GM12801 (cell line): ENCODE measurements around the gene EIF2B5.

Experiments
- CTCF ChIP-seq: IDR thresholded peaks from one replicate; pipeline ENCODE4 v1.5.1; 2011; ENCODE audit warnings: control low read depth; ENCODE audit not compliant: insufficient read length; ENCODE audit errors: extremely low read depth

Gene EIF2B5

GRCh38 chr3:184135149-184135910 lies at the start of gene EIF2B5:
TSS of gene EIF2B5 (plus strand) at chr3:184135358. CDS start at chr3:184135386, 28 bp downstream.
- no peak for TF ChIP-seq CTCF

DNA sequence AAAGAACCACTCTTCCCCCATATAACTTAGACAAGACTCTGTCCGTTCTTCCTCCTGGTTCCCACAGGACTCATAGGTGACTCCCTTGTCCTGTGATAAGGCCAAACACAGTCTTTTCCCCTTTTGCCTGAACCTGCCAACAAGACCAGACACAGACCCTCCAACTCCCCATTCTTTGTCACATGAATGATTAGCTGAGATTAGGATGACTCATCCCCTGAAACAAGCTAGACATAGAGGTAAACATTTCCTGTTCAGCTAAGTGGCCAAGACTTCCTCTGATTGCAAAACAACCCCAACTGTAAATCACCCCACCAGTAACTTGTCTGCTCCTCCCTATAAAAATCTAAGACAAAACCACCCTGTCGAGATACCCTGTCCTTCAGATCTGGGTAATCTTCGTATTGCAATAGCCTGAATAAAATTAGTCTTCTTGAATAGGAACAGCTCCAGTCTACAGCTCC lies 49.7 kb upstream of the EIF2B5 start:
- TF ChIP-seq CTCF = no peak

GRCh38 chr3:184092199-184092598 lies 43.0 kb upstream of the EIF2B5 start:
- no peak for TF ChIP-seq CTCF

DNA sequence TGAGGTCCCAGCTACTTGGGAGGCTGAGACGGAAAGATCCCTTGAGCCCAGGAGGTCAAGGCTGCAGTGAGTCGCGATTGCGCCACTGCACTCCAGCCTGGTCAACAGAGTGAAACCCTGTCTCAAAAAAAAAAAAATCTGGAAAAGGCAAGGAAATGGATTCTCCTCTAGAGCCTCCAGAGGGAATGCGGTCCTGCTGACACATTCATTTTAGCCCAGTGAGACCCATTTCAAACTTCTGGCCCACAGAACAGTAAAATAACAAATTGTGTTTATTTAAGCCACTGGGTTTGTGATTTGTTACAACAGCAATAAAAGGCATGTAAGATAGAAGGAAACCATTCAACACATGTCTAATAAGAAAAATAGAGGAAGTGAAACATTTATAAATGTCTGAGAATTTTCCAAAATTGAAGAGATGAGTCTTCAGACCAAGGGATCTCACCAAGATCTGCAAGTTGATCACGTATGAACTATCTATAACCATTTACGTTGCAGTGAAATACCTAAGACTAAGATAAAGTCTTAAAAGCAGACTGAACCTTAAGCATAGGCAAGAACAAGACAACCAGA lies 38.3 kb upstream of the EIF2B5 start, which contains the start of gene HTR3E:
Gene HTR3E (plus strand): TSS at position 254 of the 573 bp plus-strand sequence. CDS start 466 bp downstream, outside the sequence.
- TF ChIP-seq CTCF = no peak

DNA sequence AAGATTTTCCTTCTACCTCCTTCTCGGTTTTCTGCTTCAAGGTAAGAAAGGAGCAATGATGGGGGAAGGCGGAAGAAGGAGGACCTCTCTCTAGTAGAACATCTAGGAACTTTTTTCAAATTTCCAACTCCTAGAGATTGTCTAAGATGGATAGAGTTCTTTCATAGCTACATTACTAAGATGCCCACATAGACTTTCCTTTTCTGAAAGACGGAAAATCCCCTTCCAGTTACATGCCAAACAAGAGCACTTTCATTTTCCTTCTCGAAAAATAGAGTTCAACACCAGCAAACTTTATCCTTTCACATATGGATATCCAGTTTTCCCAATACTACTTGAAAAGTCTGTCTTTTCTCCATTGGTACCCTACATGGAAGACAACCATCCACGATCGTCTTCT lies 37.6 kb upstream of the EIF2B5 start:
- TF ChIP-seq CTCF = no peak

GRCh38 chr3:184099806-184100686 lies 35.1 kb upstream of the EIF2B5 start:
- TF ChIP-seq CTCF = no peak

- TF ChIP-seq CTCF = no peak
These were observed 24.8 kb upstream of the EIF2B5 start for GRCh38 chr3:184110316-184110725.
